GM10847 (cell line): ENCODE data around the gene RPS19.

Experiments
- POLR2A ChIP-seq: IDR thresholded peaks from 2 replicates; pipeline ENCODE4 v1.6.1; 2011; ENCODE audit not compliant: insufficient read length; ENCODE audit errors: extremely low read depth

Gene RPS19

DNA sequence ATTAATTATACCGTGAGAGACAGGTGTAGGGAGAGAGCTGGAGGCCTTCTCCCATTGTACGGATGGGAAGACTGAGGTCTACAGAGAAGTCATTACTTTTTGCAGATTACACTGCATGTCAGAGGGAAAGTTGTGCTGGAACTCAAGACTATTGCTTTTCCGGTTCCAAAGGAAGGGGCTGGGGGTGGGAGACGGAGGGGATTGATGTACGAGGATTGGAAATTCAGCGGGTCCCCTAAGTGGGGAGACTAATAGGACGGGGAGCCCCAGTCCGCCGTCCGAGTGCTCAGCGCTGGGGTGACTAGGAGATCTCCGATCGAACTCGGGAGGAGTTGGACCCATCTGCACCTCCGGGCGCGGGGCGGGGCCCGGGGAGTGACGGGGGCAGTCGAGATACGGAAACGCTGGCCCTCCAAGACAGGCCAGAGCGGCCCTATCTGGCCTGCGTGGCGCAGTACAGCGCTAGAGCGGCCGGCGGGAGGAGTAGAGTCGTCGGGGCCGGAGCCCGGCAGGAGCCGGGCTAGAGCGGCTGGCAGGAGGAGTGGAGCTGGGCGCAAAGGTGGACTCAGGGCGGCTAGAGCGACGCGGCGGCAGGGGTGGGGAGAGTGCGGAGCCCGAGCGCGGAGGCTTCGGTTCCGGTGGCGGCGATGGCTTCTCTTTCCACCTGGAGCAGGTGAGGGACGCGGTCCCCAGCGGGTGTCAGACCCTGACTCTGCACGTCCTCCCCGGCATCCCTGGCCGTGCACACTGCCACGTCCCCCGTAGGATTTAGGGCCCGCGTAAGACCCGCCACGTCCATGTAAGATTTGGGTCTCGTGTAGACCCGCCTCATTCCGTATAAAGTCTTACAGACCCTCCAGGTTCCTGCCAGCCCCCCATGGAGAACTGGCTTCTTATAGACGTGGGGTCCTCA is 24.0 kb downstream of the RPS19 start:
- peak; percentile 90 for TF ChIP-seq POLR2A

DNA sequence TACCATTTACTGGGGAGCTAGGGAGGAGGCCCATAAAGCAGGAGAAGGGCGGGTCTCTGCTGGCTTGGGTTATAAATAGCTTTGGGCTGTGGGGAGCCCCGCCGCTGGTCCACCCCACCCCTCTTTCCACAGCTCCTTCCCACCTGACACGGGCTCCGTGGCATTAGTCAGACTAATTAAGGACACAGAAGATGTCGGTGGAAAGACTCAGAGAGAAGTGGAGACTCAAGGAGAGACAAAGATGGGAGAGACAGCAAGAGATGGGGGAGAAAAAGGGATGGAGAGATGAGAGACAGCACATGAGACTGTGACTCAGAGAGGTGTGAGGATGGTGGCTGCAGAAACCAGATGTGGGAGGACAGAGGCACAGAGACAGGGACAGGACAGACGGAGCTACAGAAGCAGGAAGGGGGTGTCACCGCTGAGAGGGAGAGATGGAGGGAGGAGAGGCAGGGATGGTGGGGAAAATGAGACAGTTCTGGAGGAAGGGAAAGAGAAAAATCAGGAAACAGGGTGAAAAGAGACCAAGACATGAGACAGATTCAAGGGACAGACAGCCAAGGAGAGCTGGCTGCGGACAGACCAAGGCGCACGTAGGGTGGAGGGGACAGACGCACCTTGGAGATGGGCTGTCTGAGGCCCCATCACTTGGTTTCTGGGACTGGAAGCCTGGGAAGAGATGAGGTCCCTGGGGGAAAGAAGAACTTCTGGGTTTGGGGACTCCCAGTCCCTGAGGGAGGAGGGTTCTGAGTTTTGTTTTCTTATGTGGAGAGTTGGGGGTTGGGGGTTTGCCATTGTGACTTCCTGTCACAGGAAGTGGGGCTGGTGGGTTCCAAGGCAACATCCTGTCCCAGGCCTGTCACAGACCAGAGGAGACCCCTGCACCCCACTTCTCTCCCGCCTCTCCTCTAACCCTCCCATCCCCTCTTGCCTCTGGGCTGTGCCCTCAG is 27.0 kb downstream of the RPS19 start:
- TF ChIP-seq POLR2A = no peak

DNA sequence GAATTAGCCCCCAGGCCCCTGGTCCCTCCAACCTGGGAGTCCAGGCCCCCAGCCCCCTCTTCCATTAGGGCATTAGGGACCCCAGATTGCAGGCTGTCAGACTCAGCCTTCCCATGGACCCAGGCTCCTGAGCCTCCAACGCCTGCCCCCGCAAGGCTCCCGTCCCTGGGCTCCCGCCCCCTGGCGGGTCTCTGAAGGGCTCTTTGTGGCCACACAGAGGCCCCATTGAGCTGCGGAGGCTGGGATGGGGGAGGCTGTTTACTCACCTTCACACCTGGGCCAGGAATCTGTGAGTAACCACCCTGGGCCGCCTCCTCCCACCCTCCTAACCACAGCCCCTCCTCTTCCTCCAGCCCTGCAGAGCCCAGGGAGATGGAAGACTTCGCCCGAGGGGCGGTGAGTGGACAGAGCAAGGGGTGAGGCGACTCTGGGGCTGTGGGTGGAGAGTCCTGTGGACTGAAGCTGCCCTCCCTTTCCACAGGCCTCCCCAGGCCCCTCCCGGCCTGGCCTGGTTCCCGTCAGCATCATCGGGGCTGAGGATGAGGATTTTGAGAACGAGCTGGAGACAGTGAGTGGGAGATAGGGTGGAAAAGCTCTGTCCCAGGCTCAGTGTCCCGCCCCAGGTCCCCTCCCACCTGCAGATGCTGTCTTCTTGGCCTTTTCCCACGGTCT is 27.8 kb downstream of the RPS19 start:
- no peak for TF ChIP-seq POLR2A

DNA sequence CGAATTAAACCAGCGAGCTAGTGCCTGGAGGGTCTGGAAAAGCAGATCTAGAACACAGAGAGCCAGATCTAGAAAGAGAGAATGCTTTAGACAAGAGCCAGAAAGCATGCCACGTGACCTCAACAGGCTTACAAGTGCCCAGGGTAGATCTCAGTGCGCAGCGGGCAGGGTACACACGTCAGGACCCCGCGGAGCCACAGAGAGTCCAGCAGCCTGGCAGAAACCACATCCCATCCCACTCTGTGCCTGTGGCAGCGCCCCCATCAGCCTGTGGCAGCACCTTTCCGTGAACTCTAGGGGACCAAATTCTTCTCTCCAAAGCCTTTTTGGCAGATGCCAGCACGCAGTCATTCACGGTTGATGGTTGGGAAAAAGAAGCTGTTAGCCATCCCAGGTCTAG is 28.9 kb downstream of the RPS19 start:
- no peak for TF ChIP-seq POLR2A

DNA sequence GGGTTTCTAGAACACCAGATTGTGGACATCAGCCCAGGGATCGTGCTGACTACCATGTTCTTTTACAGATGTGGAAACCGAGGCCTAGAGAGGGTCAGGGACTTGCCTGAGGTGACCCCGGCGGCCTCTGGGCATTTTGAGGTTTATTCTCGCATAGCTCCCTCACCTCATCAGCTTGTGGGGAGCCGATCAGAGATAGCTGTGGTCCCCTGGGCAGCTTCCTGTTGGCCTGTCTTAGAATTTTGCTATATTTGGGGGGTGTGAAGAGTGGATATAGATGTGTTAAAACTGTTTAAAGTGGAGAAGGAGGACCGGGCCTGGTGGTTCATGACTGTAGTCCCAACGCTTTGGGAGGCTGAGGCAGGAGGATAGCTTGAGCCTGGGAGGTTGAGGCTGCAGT is 29.8 kb downstream of the RPS19 start:
- no peak for TF ChIP-seq POLR2A

DNA sequence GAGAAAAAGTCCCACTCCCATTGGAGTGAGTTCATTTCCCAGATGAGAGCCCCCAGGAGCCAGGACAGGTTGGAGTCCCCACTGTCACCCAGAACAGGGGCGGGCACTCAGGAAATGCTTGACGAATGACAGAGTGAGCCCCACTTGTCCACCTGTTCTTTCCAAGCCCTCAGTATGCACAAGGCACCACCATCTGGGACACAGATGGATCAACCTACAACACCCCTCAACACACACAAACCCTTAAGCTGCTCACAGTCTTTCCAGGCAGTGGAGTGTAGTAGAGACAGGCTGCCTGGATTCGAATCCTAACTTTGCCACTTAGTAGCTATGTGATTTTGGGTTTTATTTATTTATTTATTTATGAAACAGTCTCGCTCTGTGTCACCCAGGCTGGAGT is 30.9 kb downstream of the RPS19 start:
- no peak for TF ChIP-seq POLR2A

DNA sequence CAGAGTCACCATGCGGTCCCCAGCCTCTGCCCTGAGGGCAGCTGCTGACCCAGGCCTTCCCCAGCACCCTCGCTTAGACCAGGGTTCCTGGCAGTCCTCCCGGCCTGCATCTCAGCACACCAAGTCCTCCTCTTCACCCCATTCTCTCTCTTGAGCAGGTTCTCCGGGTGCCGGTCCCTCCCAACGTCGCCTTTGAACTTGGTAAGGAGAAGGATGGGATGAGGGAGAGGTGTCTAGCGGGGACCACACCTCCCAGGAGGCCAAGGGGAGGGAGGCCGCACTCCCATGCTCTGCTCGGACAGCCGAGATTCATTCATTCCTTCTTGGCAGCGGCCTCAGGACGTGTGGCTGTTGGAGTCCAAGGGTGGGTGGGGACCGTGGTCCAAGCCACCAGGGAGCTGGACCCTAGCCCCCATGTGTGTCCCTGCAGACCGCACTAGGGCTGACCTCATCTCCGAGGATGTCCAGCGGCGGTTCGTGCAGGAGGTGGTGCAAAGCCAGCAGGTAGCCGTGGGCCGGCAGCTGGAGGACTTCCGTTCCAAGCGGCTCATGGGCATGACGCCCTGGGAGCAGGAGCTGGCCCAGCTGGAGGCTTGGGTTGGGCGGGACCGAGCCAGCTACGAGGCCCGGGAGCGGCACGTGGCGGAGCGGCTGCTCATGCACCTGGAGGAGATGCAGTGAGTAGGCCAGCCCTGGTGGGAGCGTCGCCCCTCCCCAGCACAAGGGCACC is 32.3 kb downstream of the RPS19 start:
- TF ChIP-seq POLR2A = no peak

DNA sequence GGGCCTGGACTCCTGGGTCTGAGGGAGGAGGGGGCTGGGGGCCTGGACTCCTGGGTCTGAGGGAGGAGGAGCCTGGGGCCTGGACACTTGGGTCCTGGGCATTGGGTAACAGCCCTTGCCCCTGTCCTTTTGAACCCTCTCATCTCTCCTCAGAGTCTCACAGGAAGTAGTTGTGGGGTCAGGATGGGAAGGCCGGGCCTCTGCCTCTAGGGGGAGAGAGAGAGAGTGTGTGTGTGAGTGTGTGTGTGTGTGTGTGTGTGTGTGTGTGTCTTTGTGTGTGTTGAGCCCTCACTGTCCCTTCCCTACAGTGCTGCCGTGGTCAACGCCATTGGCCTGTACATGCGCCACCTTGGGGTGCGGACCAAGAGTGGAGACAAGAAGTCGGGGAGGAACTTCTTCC is 33.8 kb downstream of the RPS19 start:
- no peak for TF ChIP-seq POLR2A

DNA sequence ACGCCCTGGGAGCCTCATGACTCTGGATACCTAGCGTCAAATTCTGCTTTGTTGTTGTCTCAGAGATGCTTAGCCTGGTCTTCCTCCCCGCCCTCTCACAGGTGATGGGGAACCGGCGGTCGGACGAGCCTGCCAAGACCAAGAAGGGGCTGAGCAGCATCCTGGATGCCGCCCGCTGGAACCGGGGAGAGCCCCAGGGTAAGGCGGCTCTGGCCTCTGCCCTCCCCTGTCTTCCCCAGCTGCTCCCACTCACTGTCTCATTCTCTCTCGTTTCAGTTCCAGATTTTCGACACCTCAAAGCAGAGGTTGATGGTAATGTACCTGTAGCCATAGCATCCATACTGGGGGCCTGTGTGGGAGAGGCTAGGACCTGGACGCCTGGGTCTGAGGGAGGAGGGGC is 34.3 kb downstream of the RPS19 start:
- TF ChIP-seq POLR2A = no peak

DNA sequence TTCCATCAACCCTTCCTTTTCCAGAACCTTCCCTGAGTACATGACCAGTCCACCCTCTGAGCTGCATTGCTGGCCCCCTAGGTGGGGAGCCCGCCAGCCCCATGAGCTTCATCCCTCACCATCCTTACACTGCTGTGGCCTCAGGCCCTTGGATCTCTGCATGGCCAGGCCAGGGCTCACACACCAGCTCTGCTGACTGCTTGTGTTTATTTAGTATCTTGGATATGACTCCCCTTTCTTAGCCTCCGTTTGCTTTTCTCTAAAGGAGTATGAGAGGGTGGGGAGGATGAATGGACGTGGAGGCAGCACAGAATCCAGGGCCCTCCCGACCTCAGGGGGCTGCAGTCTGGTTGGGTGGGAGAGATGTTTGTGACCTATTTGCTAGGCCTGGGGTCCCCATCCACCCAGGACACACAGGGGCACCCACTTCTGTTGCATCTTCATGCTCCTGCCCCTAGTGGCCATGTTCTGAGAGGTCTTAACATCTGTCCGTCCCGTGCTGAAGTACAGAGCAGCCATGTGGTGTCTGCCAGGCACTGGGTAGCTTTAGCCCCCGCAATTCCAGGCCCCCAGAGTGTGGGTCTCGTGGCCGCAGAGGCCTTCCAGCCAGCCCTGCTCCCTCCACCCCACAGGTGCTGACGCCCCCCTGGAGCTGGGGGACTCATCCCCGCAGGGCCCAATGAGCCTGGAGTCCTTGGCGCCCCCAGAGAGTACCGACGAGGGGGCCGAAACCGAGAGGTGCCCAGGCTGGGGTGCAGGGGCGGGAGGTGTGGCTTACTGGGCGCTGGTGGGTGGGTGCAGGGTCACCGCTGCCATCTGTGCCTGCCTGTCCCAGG is 35.9 kb downstream of the RPS19 start:
- no peak for TF ChIP-seq POLR2A

DNA sequence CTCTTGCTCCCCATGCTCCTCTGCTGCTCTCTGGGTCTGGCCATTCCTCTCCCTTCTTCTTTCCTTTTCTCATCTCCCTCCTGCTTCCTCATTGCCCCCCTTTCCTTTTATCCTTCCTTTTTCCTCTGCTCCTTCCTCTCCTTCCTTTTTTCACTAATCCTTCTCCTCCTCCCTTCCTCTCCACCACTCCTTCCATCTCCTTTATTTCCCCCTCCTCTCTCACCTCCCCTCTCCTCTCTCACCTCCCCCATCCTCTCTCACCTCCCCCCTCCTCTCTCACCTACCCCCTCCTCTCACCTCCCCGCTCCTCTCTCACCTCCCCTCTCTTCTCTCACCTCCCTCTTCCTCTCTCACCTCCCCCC is 36.5 kb downstream of the RPS19 start:
- TF ChIP-seq POLR2A = no peak

DNA sequence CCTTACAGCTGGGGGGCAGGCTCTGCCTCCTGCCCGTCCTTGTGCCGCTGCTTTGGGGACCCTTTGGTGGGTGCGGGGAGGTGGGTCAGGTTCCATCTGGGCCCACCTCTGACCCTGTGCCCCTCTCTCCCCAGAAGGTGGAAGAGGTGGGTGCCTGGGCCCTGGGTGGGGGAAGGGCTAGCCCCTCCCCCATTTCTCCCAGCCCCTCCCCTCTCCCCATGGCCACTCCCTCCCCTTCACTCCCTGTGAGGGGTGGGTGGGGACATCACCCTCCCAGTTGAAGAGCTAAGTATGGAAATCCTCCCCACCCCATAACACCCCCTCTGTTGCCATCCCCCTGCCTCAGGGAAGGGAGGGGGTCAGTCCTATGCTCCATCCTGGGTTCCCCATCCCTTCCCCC is 37.1 kb downstream of the RPS19 start:
- no peak for TF ChIP-seq POLR2A

DNA sequence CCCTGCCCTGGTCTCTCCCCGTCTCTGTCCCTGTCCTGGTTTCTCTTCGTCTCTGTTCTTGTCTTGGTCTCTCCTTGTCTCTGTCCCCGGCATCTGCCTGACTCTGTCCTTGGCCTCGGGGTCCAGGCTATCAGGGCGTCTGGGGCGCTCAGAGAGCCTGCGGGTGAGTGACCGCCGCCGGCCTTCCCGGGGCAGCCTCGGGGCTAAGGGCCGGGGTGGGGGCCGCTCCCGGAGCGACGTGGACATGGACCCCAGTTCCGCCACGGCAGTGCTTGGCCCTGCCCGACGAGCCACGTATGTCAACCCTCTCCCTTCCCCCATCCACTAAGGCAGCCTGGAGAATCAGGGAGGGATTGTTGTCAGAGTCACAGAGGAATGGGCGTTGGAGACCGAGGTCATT is 37.8 kb downstream of the RPS19 start:
- no peak for TF ChIP-seq POLR2A

DNA sequence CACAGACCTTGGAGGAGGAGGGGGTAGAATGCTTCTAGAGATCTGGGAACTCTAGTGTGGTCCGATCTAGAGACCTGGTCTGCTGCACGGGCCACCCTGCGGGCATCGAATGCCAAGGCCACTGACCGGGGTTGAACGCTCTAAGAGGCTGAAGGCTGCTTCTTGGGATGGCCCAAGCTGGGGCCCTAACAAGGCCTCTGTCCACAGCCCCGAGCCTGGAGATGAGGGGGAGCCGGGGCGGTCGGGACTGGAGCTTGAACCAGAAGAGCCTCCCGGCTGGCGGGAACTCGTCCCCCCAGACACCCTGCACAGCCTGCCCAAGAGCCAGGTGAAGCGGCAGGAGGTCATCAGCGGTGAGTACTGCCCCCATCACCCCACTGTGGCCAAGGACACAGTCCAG is 38.2 kb downstream of the RPS19 start:
- TF ChIP-seq POLR2A = no peak
